Neural cell (in vitro differentiated cells): ENCODE measurements around the gene HEATR5A. TPM values are rescaled to one million over a fixed set of nuclear protein-coding genes. Genes with fewer than 3 reads are reported as not detected.

Experiments
- H2AFZ ChIP-seq: fragments of 200-600, 300-800 bp; sonication (generic), shearing (Covaris generic); 2 replicates; pipeline ENCODE4 v1.6.0; 2014; ENCODE audit warnings: low read depth, mild to moderate bottlenecking, antibody characterized with exemption, low read length, moderate library complexity
- H3F3A ChIP-seq: fragments of 200-600 bp; shearing (Covaris generic); 2 replicates; pipeline ENCODE4 v1.6.1; 2016; ENCODE audit warnings: mild to moderate bottlenecking, moderate library complexity, mixed read lengths, antibody characterized with exemption, low read length; ENCODE audit not compliant: insufficient read depth, poor library complexity, severe bottlenecking
- H3K27ac ChIP-seq: fragments of 200-600, 300-800 bp; sonication (generic), shearing (Covaris generic); 2 replicates; pipeline ENCODE4 v1.5.1; 2014; ENCODE audit warnings: mild to moderate bottlenecking, low read length, moderate library complexity
- H3K27me3 ChIP-seq: fragments of 300-800, 200-600 bp; sonication (generic), shearing (Covaris generic); 2 replicates; pipeline ENCODE4 v1.6.0; 2014; ENCODE audit warnings: mild to moderate bottlenecking, low read depth, low read length, moderate library complexity; ENCODE audit not compliant: insufficient read depth
- H3K36me3 ChIP-seq: fragments of 300-800, 200-600 bp; sonication (generic), shearing (Covaris generic); 2 replicates; pipeline ENCODE4 v1.5.1; 2014; ENCODE audit warnings: mild to moderate bottlenecking, antibody characterized with exemption, low read length, moderate library complexity; ENCODE audit not compliant: insufficient read depth
- H3K4me2 ChIP-seq: fragments of 300-800, 200-600 bp; sonication (generic), shearing (Covaris generic); 2 replicates; pipeline ENCODE4 v1.6.0; 2014; ENCODE audit warnings: mild to moderate bottlenecking, low read length
- H3K4me3 ChIP-seq: fragments of 300-800, 200-600 bp; sonication (generic), shearing (Covaris generic); 2 replicates; pipeline ENCODE4 v1.5.1; 2014; ENCODE audit warnings: mild to moderate bottlenecking, low read length, moderate library complexity
- H3K79me2 ChIP-seq: fragments of 200-600 bp; shearing (Covaris generic); replicated peaks from 2 replicates; pipeline ENCODE4 v1.6.0; 2014; ENCODE audit warnings: mild to moderate bottlenecking, low read length, moderate library complexity; ENCODE audit not compliant: insufficient read depth
- H3K9ac ChIP-seq: fragments of 300-800, 200-600 bp; sonication (generic), shearing (Covaris generic); 2 replicates; pipeline ENCODE4 v1.6.1; 2016; ENCODE audit warnings: mild to moderate bottlenecking, low read length, mixed read lengths
- H3K9me2 ChIP-seq: fragments of 200-600 bp; shearing (Covaris generic); 2 replicates; pipeline ENCODE4 v1.6.1; 2016; ENCODE audit warnings: mild to moderate bottlenecking, low read length, mixed read lengths; ENCODE audit not compliant: insufficient read depth
- H3K9me3 ChIP-seq: fragments of 200-600, 300-800 bp; sonication (generic), shearing (Covaris generic); 2 replicates; pipeline ENCODE4 v1.6.1; 2016; ENCODE audit warnings: mild to moderate bottlenecking, mixed run types, low read length, moderate library complexity, mixed read lengths
- H4K20me1 ChIP-seq: fragments of 200-600 bp; shearing (Covaris generic); 2 replicates; pipeline ENCODE4 v1.6.1; 2016; ENCODE audit warnings: mild to moderate bottlenecking, mixed run types; ENCODE audit not compliant: insufficient read depth
- CTCF ChIP-seq: fragments of 450-650 bp; IDR thresholded peaks from 2 replicates; pipeline ENCODE4 v1.5.1; 2014; ENCODE audit warnings: antibody characterized with exemption, mild to moderate bottlenecking, moderate library complexity; ENCODE audit not compliant: poor library complexity, severe bottlenecking
- EP300 ChIP-seq: fragments of 450-650 bp; conservative IDR thresholded peaks from 2 replicates; pipeline ENCODE4 v1.6.1; 2014; ENCODE audit warnings: antibody characterized with exemption, mild to moderate bottlenecking, moderate library complexity; ENCODE audit not compliant: poor library complexity, severe bottlenecking
- EZH2 ChIP-seq: fragments of 200-600, 300-800 bp; shearing (Covaris generic), sonication (generic); IDR thresholded peaks from 2 replicates; pipeline ENCODE4 v1.6.1; 2014; ENCODE audit warnings: antibody characterized with exemption, low read length, borderline replicate concordance, mild to moderate bottlenecking; ENCODE audit not compliant: insufficient read depth, poor library complexity, severe bottlenecking
- MXI1 ChIP-seq: fragments of 450-650 bp; conservative IDR thresholded peaks from 2 replicates; pipeline ENCODE4 v1.6.1; 2014; ENCODE audit warnings: antibody characterized with exemption, mild to moderate bottlenecking; ENCODE audit not compliant: poor library complexity, severe bottlenecking
- POLR2AphosphoS5 ChIP-seq: IDR thresholded peaks from 2 replicates; pipeline ENCODE4 v1.6.1; 2012
- RAD21 ChIP-seq: fragments of 450-650 bp; conservative IDR thresholded peaks from 2 replicates; pipeline ENCODE4 v1.6.1; 2014; ENCODE audit warnings: antibody characterized with exemption, mild to moderate bottlenecking, moderate library complexity
- REST ChIP-seq: IDR thresholded peaks from 2 replicates; pipeline ENCODE4 v1.6.1; 2012; ENCODE audit warnings: borderline replicate concordance
- SMC3 ChIP-seq: fragments of 450-650 bp; conservative IDR thresholded peaks from 2 replicates; pipeline ENCODE4 v1.6.1; 2014; ENCODE audit warnings: antibody characterized with exemption, mild to moderate bottlenecking, moderate library complexity; ENCODE audit not compliant: poor library complexity
- TAF1 ChIP-seq: IDR thresholded peaks from 2 replicates; pipeline ENCODE4 v1.6.1; 2012; ENCODE audit warnings: low read depth
- polyA plus RNA-seq: library from polyadenylated mRNA; depleted of rRNA; stranded (reverse); fragments of >200 nt; gene quantifications from 2 replicates; pipeline ENCODE4 v1.2.3, GENCODE V29; 2014

The HEATR5A gene
- polyA plus RNA-seq, 1 donor from 2014 or later, result 5.2 TPM

GRCh38 chr14:31408421-31408820, 11.9 kb downstream of the HEATR5A start:
- H3K36me3 ChIP-seq, result no peaks in the 10 kb centered on the region
- H3K4me2 ChIP-seq, result no peak overlapping the region
- H4K20me1 ChIP-seq, result no peaks in the 10 kb centered on the region
- H3K27ac ChIP-seq, result no peak overlapping the region
- no peaks in the 10 kb centered on the region for H3K79me2 ChIP-seq
- H3K4me3 ChIP-seq, result no peak overlapping the region
- no peaks in the 10 kb centered on the region for H3K27me3 ChIP-seq
- no peaks in the 10 kb centered on the region for H3F3A ChIP-seq
- H3K9me2 ChIP-seq, result no peaks in the 10 kb centered on the region
- no peaks in the 10 kb centered on the region for H3K9me3 ChIP-seq
- no peak overlapping the region for H3K9ac ChIP-seq
- TF ChIP-seq POLR2AphosphoS5, result no peak
- TF ChIP-seq REST, result no peak
- no peak for TF ChIP-seq EP300
- TF ChIP-seq MXI1, result no peak
- TF ChIP-seq RAD21, result no peak
- TF ChIP-seq EZH2, result no peak
- TF ChIP-seq TAF1, result no peak
- no peak overlapping the region for H2AFZ ChIP-seq

GRCh38 chr14:31405599-31406232, 14.6 kb downstream of the HEATR5A start:
- no peak for TF ChIP-seq TAF1
- no peak for TF ChIP-seq MXI1
- TF ChIP-seq RAD21, result no peak
- no peak for TF ChIP-seq CTCF
- no peak for TF ChIP-seq POLR2AphosphoS5
- TF ChIP-seq EP300, result no peak
- no peak for TF ChIP-seq EZH2
- no peak for TF ChIP-seq SMC3
- TF ChIP-seq REST, result no peak
- H3K9me3 ChIP-seq, result no peaks in the 10 kb centered on the region
- no peaks in the 10 kb centered on the region for H4K20me1 ChIP-seq

More at GRCh38 chr14:31405599-31406232, 14.6 kb downstream of the HEATR5A start:
- no peaks in the 10 kb centered on the region for H3K79me2 ChIP-seq
- no peak overlapping the region for H2AFZ ChIP-seq
- H3K27me3 ChIP-seq, result no peaks in the 10 kb centered on the region
- H3K36me3 ChIP-seq, result no peaks in the 10 kb centered on the region
- H3K4me2 ChIP-seq, result no peak overlapping the region
- H3K4me3 ChIP-seq, result no peak overlapping the region
- H3K9ac ChIP-seq, result no peak overlapping the region
- H3F3A ChIP-seq, result no peaks in the 10 kb centered on the region
- no peaks in the 10 kb centered on the region for H3K9me2 ChIP-seq
- no peak overlapping the region for H3K27ac ChIP-seq
